ENCODE measurements around the gene OR1F1. TPM values are rescaled to one million over a fixed set of nuclear protein-coding genes. Genes with fewer than 3 reads are reported as not detected.

The OR1F1 gene
- total and polyA plus RNA-seq, 9 of the 15 experiments (the other 6 are each of a cell fraction or from before 2014, with no cell fraction given), result 0.15 to 0.61 (median 0.35) TPM; not detected in 3

GRCh38 chr16:3158510-3159314 is 29.3 kb upstream of the OR1F1 start (continued):
- TF ChIP-seq CLOCK (CRISPR knock-in tag; IDR thresholded peaks at IDR 0.05; ENCODE audit: borderline replicate concordance), result no peak
- peak in 1 of 2 experiments; percentile 64; a peak in 2 of 4 replicates for TF ChIP-seq FOXK2 (conservative IDR thresholded peaks at IDR 0.05 in 1 of 2, IDR thresholded peaks at IDR 0.05 in 1 of 2; ENCODE audit: low read depth in 2 of 2)
- TF ChIP-seq ZNF146 (CRISPR knock-in tag; IDR thresholded peaks at IDR 0.05; ENCODE audit: unreplicated experiment), result no peak
- no peak for TF ChIP-seq ZNF232 (CRISPR knock-in tag; IDR thresholded peaks at IDR 0.05)
- no peak for TF ChIP-seq FOXM1 (IDR thresholded peaks at IDR 0.05; ENCODE audit: low read depth)
- no peak for TF ChIP-seq FOXM1 (CRISPR knock-in tag; IDR thresholded peaks at IDR 0.05; ENCODE audit: low read depth)
- TF ChIP-seq IRF1 (CRISPR knock-in tag; IDR thresholded peaks at IDR 0.05; ENCODE audit: borderline replicate concordance), result no peak
- no peak for TF ChIP-seq ZNF75A (CRISPR knock-in tag; IDR thresholded peaks at IDR 0.05)
- no peak for TF ChIP-seq ZHX1 (conservative IDR thresholded peaks at IDR 0.05; ENCODE audit: low read length)
